HEK293T (cell line): ENCODE measurements around the gene SLC39A3.

Experiments used
- FOXA1 ChIP-seq: fragments of 450-650 bp; IDR thresholded peaks from 2 replicates; pipeline ENCODE4 v1.6.1; 2016; ENCODE audit warnings: mild to moderate bottlenecking
- FOXM1 ChIP-seq: fragments of 450-650 bp; IDR thresholded peaks from 2 replicates; pipeline ENCODE4 v1.6.1; 2017; ENCODE audit warnings: mild to moderate bottlenecking, borderline replicate concordance
- SP1 ChIP-seq: fragments of 450-650 bp; IDR thresholded peaks from 2 replicates; pipeline ENCODE4 v1.6.1; 2017

- TF ChIP-seq FOXM1 (no peak), SP1 (no peak), FOXA1 (no peak)
Measured at GRCh38 chr19:2722541-2723344, 17.1 kb downstream of the SLC39A3 start.
